ENCODE measurements around the gene HOXA4.

GRCh38 chr7:27132214-27132613 is 1.7 kb upstream of the HOXA4 start:
- no peak for TF ChIP-seq CTCF (IDR thresholded peaks at IDR 0.05; ENCODE audit: insufficient read depth, low read length)
- no peak for TF ChIP-seq REST (IDR thresholded peaks at IDR 0.05; ENCODE audit: insufficient replicate concordance, low read depth)
- no peak for TF ChIP-seq POLR2AphosphoS5 (IDR thresholded peaks at IDR 0.05; ENCODE audit: low read depth)
- no peak for TF ChIP-seq GABPA (IDR thresholded peaks at IDR 0.05; ENCODE audit: low read depth)

Measured in HL-60 (cell line).